NB4 (cell line): ENCODE measurements around the gene MYLK.

Source experiments
- CTCF ChIP-seq: IDR thresholded peaks from one replicate; pipeline ENCODE4 v1.5.1; 2012; ENCODE audit warnings: low read depth, low read length
- MAX ChIP-seq: IDR thresholded peaks from 2 replicates; pipeline ENCODE4 v1.6.1; 2011; ENCODE audit warnings: low read depth, low read length
- MYC ChIP-seq: IDR thresholded peaks from 2 replicates; pipeline ENCODE4 v1.6.1; 2011; ENCODE audit warnings: low read depth, low read length
- POLR2A ChIP-seq: IDR thresholded peaks from 2 replicates; pipeline ENCODE4 v1.6.1; 2011; ENCODE audit warnings: mild to moderate bottlenecking; ENCODE audit not compliant: insufficient read length; ENCODE audit errors: extremely low read depth

GRCh38 chr3:123722021-123722420 is 162.1 kb downstream of the MYLK start:
- TF ChIP-seq MAX: no peak
- no peak for TF ChIP-seq CTCF
- no peak for TF ChIP-seq POLR2A
- TF ChIP-seq MYC: no peak
